Common myeloid progenitor, CD34-positive (primary cell): ENCODE measurements around the gene CFAP74.

ENCODE experiments used
- CTCF ChIA-PET: fragments of 350-600 bp; sonication (Branson Sonifier 250); formaldehyde crosslinking; loops from one replicate; lab custom pipeline; 2021; ENCODE audit warnings: antibody characterized with exemption; lab: Charles Lee
- POLR2A ChIA-PET: fragments of 350-600 bp; sonication (Branson Sonifier 250); formaldehyde crosslinking; loops from one replicate; lab custom pipeline; 2021; ENCODE audit warnings: antibody characterized with exemption; lab: Charles Lee
- DNase-seq, 3 donors: peaks; one replicate each; pipeline versions ENCODE4 v3.0.0 to v3.0.0-alpha.2; 2013
- H3K27ac ChIP-seq, 2 experiments: 1 replicate in 1 of 2; 2 replicates in 1 of 2; pipeline ENCODE4 v1.7.0; 2013; ENCODE audit warnings: inconsistent platforms in 2 of 2, low read length in 2 of 2, mild to moderate bottlenecking in 2 of 2, low read depth in 1 of 2, moderate library complexity in 1 of 2; ENCODE audit not compliant: severe bottlenecking in 2 of 2, insufficient read depth in 1 of 2, poor library complexity in 1 of 2
- H3K27me3 ChIP-seq, 5 experiments: replicated peaks in 2 of 5; 1 replicate in 3 of 5; 2 replicates in 2 of 5; pipeline versions ENCODE4 v1.6.1 to v1.7.0; 2013; ENCODE audit warnings: low read length in 4 of 5, mild to moderate bottlenecking in 2 of 5, moderate library complexity in 2 of 5, inconsistent platforms in 1 of 5; ENCODE audit not compliant: insufficient read depth in 5 of 5, control insufficient read depth in 4 of 5
- H3K36me3 ChIP-seq, 4 experiments: 1 replicate in 2 of 4; 2 replicates in 2 of 4; pipeline versions ENCODE4 v1.6.1 to v1.7.0; 2013; ENCODE audit warnings: low read length in 3 of 4, control low read depth in 1 of 4, mild to moderate bottlenecking in 1 of 4; ENCODE audit not compliant: control insufficient read depth in 4 of 4, insufficient read depth in 4 of 4
- H3K4me1 ChIP-seq, 4 experiments: 1 replicate in 3 of 4; 2 replicates in 1 of 4; pipeline versions ENCODE4 v1.6.1 to v1.7.1; 2013; ENCODE audit warnings: low read length in 3 of 4, mild to moderate bottlenecking in 3 of 4, control low read depth in 1 of 4, inconsistent platforms in 1 of 4, moderate library complexity in 1 of 4; ENCODE audit not compliant: control insufficient read depth in 4 of 4, insufficient read depth in 4 of 4; ENCODE audit errors: control extremely low read depth in 1 of 4
- H3K4me3 ChIP-seq, 7 experiments: 1 replicate in 4 of 7; 2 replicates in 3 of 7; pipeline versions ENCODE4 v1.5.1 to v1.7.0; 2013; ENCODE audit warnings: mild to moderate bottlenecking in 7 of 7, low read length in 6 of 7, moderate library complexity in 6 of 7, inconsistent platforms in 2 of 7, low read depth in 2 of 7, control low read depth in 1 of 7; ENCODE audit not compliant: insufficient read depth in 4 of 7, control insufficient read depth in 1 of 7; ENCODE audit errors: extremely low read depth in 1 of 7
- H3K9me3 ChIP-seq, 5 experiments: 1 replicate in 4 of 5; 2 replicates in 1 of 5; pipeline versions ENCODE4 v1.6.1 to v1.7.1; 2013; ENCODE audit warnings: low read length in 4 of 5, mild to moderate bottlenecking in 2 of 5, inconsistent platforms in 1 of 5, low read depth in 1 of 5, moderate library complexity in 1 of 5; ENCODE audit not compliant: control insufficient read depth in 4 of 5, insufficient read depth in 2 of 5; ENCODE audit errors: control extremely low read depth in 1 of 5
- WGBS: methylation state at CpG from one replicate; pipeline ENCODE4 v1.1.5; 2013; ENCODE audit not compliant: insufficient coverage; 5-methylcytosine and 5-hydroxymethylcytosine counted together

Gene CFAP74

GRCh38 chr1:1879942-1880341 is 123.6 kb downstream of the CFAP74 start:
- ChIA-PET CTCF (interaction anchor here (1.9 to 9.5 kb wide), 3 partner anchors 19 to 27 kb away, joined by 5 to 65 read pairs (median 28); no protein-coding TSS in a partner anchor), POLR2A (interaction anchor here (0.6 to 1.0 kb wide), 2 partner anchors 9 to 104 kb away, joined by 3 to 7 read pairs; no protein-coding TSS in a partner anchor)
- Histone ChIP-seq H3K27ac (no peak overlapping the region), H3K27me3 (no peaks in the 10 kb centered on the region), H3K4me1 (peaks cover 3 to 34% (median 7%) of the 10 kb centered on the region in 4 experiments), H3K36me3 (peaks cover 9 to 44% (median 20%) of the 10 kb centered on the region in 4 experiments), H3K9me3 (no peaks in the 10 kb centered on the region), H3K4me3 (no peak overlapping the region)
- WGBS, result 100% methylated on average over 5 of the region's 5 CpGs
- DNase-seq, result no peak

- CTCF ChIA-PET, result interaction anchor here (1.1 to 9.7 kb wide), 2 partner anchors 7 to 28 kb away, joined by 5 to 71 read pairs; no protein-coding TSS in a partner anchor
- 92% methylated on average over 5 of the region's 5 CpGs for WGBS
Observed at GRCh38 chr1:1877865-1878436, 125.6 kb downstream of the CFAP74 start.

GRCh38 chr1:1876335-1876930 is 127.2 kb downstream of the CFAP74 start:
- POLR2A ChIA-PET, result interaction anchor here (0.7 kb wide), 1 partner anchor 26 kb away, joined by 6 read pairs; no protein-coding TSS in a partner anchor
- Histone ChIP-seq H3K4me1 (peaks cover 0 to 28% (median 7%) of the 10 kb centered on the region in 4 experiments), H3K9me3 (no peaks in the 10 kb centered on the region), H3K4me3 (no peak overlapping the region), H3K36me3 (peaks cover 12 to 55% (median 27%) of the 10 kb centered on the region in 4 experiments), H3K27ac (no peak overlapping the region), H3K27me3 (no peaks in the 10 kb centered on the region)
- WGBS, result 97% methylated on average over 6 of the region's 11 CpGs
- CTCF ChIA-PET, result interaction anchor here (1.4 to 9.7 kb wide), 2 partner anchors 9 to 22 kb away, joined by 3 to 71 read pairs; no protein-coding TSS in a partner anchor
- DNase-seq, result no peak

More at GRCh38 chr1:1877865-1878436, 125.6 kb downstream of the CFAP74 start:
- peaks cover 0 to 32% (median 7%) of the 10 kb centered on the region in 4 experiments for H3K4me1 ChIP-seq
- DNase-seq, result no peak
- H3K9me3 ChIP-seq, result no peaks in the 10 kb centered on the region
- POLR2A ChIA-PET, result no interaction called here
- no peaks in the 10 kb centered on the region for H3K27me3 ChIP-seq
- H3K36me3 ChIP-seq, result peaks cover 12 to 52% (median 28%) of the 10 kb centered on the region in 4 experiments
- no peak overlapping the region for H3K27ac ChIP-seq
- H3K4me3 ChIP-seq, result no peak overlapping the region

- WGBS, result 100% methylated on average over 1 of the region's 1 CpG
Observed at GRCh38 chr1:1875932-1876331, 127.7 kb downstream of the CFAP74 start.

GRCh38 chr1:1874901-1875300 is 128.7 kb downstream of the CFAP74 start:
- no peak overlapping the region for H3K27ac ChIP-seq
- H3K36me3 ChIP-seq, result peaks cover 12 to 55% (median 27%) of the 10 kb centered on the region in 4 experiments
- no peak overlapping the region for H3K4me3 ChIP-seq
- no peaks in the 10 kb centered on the region for H3K9me3 ChIP-seq
- ChIA-PET CTCF (interaction anchor here (1.2 to 9.7 kb wide), 5 partner anchors 10 to 93 kb away, joined by 3 to 71 read pairs (median 4); no protein-coding TSS in a partner anchor), POLR2A (interaction anchor here (1.1 kb wide), 1 partner anchor 16 kb away, joined by 4 read pairs; no protein-coding TSS in a partner anchor)
- no peak for DNase-seq
- 99% methylated on average over 7 of the region's 7 CpGs for WGBS
- H3K27me3 ChIP-seq, result no peaks in the 10 kb centered on the region
- H3K4me1 ChIP-seq, result peaks cover 0 to 30% (median 12%) of the 10 kb centered on the region in 4 experiments

More at GRCh38 chr1:1875932-1876331, 127.7 kb downstream of the CFAP74 start:
- H3K9me3 ChIP-seq, result no peaks in the 10 kb centered on the region
- no peak overlapping the region for H3K4me3 ChIP-seq
- H3K4me1 ChIP-seq, result peaks cover 0 to 28% (median 7%) of the 10 kb centered on the region in 4 experiments
- CTCF ChIA-PET, result interaction anchor here (1.2 to 9.7 kb wide), 3 partner anchors 9 to 94 kb away, joined by 3 to 71 read pairs (median 3); no protein-coding TSS in a partner anchor
- H3K27me3 ChIP-seq, result no peaks in the 10 kb centered on the region
- peaks cover 12 to 55% (median 27%) of the 10 kb centered on the region in 4 experiments for H3K36me3 ChIP-seq
- POLR2A ChIA-PET, result no interaction called here
- H3K27ac ChIP-seq, result no peak overlapping the region
- DNase-seq, result no peak

GRCh38 chr1:1873186-1873585 is 130.4 kb downstream of the CFAP74 start:
- H3K4me1 ChIP-seq, result peaks cover 0 to 33% (median 19%) of the 10 kb centered on the region in 4 experiments

More at GRCh38 chr1:1873186-1873585, 130.4 kb downstream of the CFAP74 start:
- Histone ChIP-seq H3K4me3 (no peak overlapping the region), H3K27me3 (no peaks in the 10 kb centered on the region), H3K27ac (no peak overlapping the region), H3K9me3 (no peaks in the 10 kb centered on the region), H3K36me3 (peaks cover 10 to 42% (median 22%) of the 10 kb centered on the region in 4 experiments)
- 100% methylated on average over 1 of the region's 2 CpGs for WGBS
- DNase-seq, result no peak
- ChIA-PET POLR2A (interaction anchor here (1.2 kb wide), 1 partner anchor 19 kb away, joined by 3 read pairs; no protein-coding TSS in a partner anchor), CTCF (interaction anchor here (0.7 to 9.7 kb wide), 3 partner anchors 12 to 33 kb away, joined by 3 to 71 read pairs (median 5); no protein-coding TSS in a partner anchor)
